Parathyroid adenoma (tissue), 2 donors: ENCODE results near the gene TCIRG1.

Source experiments
- H2AFZ ChIP-seq: fragments of 300-600 bp; sonication (generic); one replicate; pipeline ENCODE4 v1.7.0; 2017; ENCODE audit warnings: antibody characterized with exemption, mild to moderate bottlenecking
- H3K27ac ChIP-seq: fragments of 300-600 bp; sonication (generic); one replicate; pipeline ENCODE4 v1.7.0; 2017
- H3K27me3 ChIP-seq: fragments of 300-600 bp; sonication (generic); one replicate; pipeline ENCODE4 v1.7.0; 2017; ENCODE audit warnings: low read length; ENCODE audit not compliant: control insufficient read depth, insufficient read depth
- H3K36me3 ChIP-seq: fragments of 300-600 bp; sonication (generic); one replicate; pipeline ENCODE4 v1.7.0; 2017; ENCODE audit warnings: low read length; ENCODE audit not compliant: control insufficient read depth, insufficient read depth
- H3K4me1 ChIP-seq: fragments of 300-600 bp; sonication (generic); one replicate; pipeline ENCODE4 v1.7.0; 2017; ENCODE audit warnings: control low read depth
- H3K4me2 ChIP-seq: fragments of 300-600 bp; sonication (generic); one replicate; pipeline ENCODE4 v1.7.0; 2017; ENCODE audit warnings: low read length
- H3K4me3 ChIP-seq: fragments of 300-600 bp; sonication (generic); one replicate; pipeline ENCODE4 v1.7.0; 2017; ENCODE audit warnings: low read depth, low read length
- H3K79me2 ChIP-seq: fragments of 300-600 bp; sonication (generic); one replicate; pipeline ENCODE4 v1.7.0; 2017; ENCODE audit warnings: control low read depth
- H3K9ac ChIP-seq: fragments of 300-600 bp; sonication (generic); one replicate; pipeline ENCODE4 v1.7.0; 2017; ENCODE audit warnings: mild to moderate bottlenecking
- H3K9me3 ChIP-seq: fragments of 300-600 bp; sonication (generic); one replicate; pipeline ENCODE4 v1.7.0; 2017; ENCODE audit warnings: low read length; ENCODE audit not compliant: control insufficient read depth
- CTCF ChIP-seq: fragments of 300-600 bp; sonication (generic); IDR thresholded peaks from one replicate; pipeline ENCODE4 v1.7.0; 2017; ENCODE audit warnings: antibody characterized with exemption, mild to moderate bottlenecking
- donor health status: primary hyperparathyroidism.

The TCIRG1 gene

GRCh38 chr11:67996051-67996450 lies 42.8 kb upstream of the TCIRG1 start:
- Histone ChIP-seq H3K27ac (no peak overlapping the region), H2AFZ (no peak overlapping the region), H3K4me1 (no peaks in the 10 kb centered on the region), H3K27me3 (no peaks in the 10 kb centered on the region), H3K9me3 (no peaks in the 10 kb centered on the region), H3K9ac (no peak overlapping the region), H3K36me3 (no peaks in the 10 kb centered on the region), H3K4me3 (no peak overlapping the region), H3K4me2 (no peak overlapping the region), H3K79me2 (no peaks in the 10 kb centered on the region)
- no peak for TF ChIP-seq CTCF

- Histone ChIP-seq H3K27ac (no peak overlapping the region), H3K9ac (no peak overlapping the region), H3K4me3 (no peak overlapping the region), H3K27me3 (no peaks in the 10 kb centered on the region), H3K9me3 (no peaks in the 10 kb centered on the region), H2AFZ (no peak overlapping the region), H3K4me1 (no peaks in the 10 kb centered on the region), H3K4me2 (no peak overlapping the region), H3K36me3 (no peaks in the 10 kb centered on the region), H3K79me2 (no peaks in the 10 kb centered on the region)
- TF ChIP-seq CTCF: no peak
These were observed 42.0 kb upstream of the TCIRG1 start for GRCh38 chr11:67996622-67997474.

- no peak overlapping the region for H3K4me3 ChIP-seq
- no peak overlapping the region for H3K9ac ChIP-seq
- H2AFZ ChIP-seq: no peak overlapping the region
- H3K4me1 ChIP-seq: no peaks in the 10 kb centered on the region
- no peaks in the 10 kb centered on the region for H3K9me3 ChIP-seq
- H3K27me3 ChIP-seq: no peaks in the 10 kb centered on the region
- no peak overlapping the region for H3K27ac ChIP-seq
- TF ChIP-seq CTCF: no peak
- H3K36me3 ChIP-seq: no peaks in the 10 kb centered on the region
- no peaks in the 10 kb centered on the region for H3K79me2 ChIP-seq
- H3K4me2 ChIP-seq: no peak overlapping the region
These were observed 41.3 kb upstream of the TCIRG1 start for GRCh38 chr11:67997475-67997921.

- no peaks in the 10 kb centered on the region for H3K79me2 ChIP-seq
- no peak for TF ChIP-seq CTCF
- H3K9me3 ChIP-seq: no peaks in the 10 kb centered on the region
- no peaks in the 10 kb centered on the region for H3K4me1 ChIP-seq
- H3K36me3 ChIP-seq: no peaks in the 10 kb centered on the region
- no peak overlapping the region for H3K4me2 ChIP-seq
- no peak overlapping the region for H3K27ac ChIP-seq
- no peak overlapping the region for H3K9ac ChIP-seq
- H3K4me3 ChIP-seq: no peak overlapping the region
- H3K27me3 ChIP-seq: no peaks in the 10 kb centered on the region
- no peak overlapping the region for H2AFZ ChIP-seq
These were observed 40.4 kb upstream of the TCIRG1 start for GRCh38 chr11:67998150-67999045.
